ENCODE data around the gene SV2A.

SV2A gene

DNA sequence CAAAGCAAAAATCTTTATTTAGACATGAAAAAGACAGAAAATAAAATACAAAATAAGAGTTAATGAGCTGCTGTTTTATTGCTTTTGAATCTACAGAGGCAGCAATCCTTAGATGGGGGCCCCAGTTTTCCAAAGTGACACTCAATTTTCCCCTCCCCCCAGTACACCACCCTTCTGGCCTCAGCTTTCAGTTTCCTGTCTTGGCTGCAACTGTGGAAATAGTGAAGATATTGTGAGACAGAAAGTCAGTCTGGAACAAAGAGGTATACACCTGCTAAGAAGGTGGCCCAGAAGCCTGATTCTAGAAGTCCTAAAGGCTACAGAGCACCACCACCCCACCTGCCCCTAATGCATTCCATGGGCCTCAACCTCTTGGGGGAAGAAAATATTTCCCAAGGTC lies 20.1 kb upstream of the SV2A start:
- H3K36me3 ChIP-seq (ENCODE audit: insufficient read depth, low read length), result no peaks in the 10 kb centered on the region
- H3K27me3 ChIP-seq (ENCODE audit: insufficient read depth, low read length, poor library complexity), result no peaks in the 10 kb centered on the region
- H3K4me3 ChIP-seq (ENCODE audit: low read depth in 1 of 2, low read length in 2 of 2), result no peak overlapping the region
- no peaks in the 10 kb centered on the region for H3K9me3 ChIP-seq (ENCODE audit: insufficient read depth, low read length, severe bottlenecking)
- H2AFZ ChIP-seq (ENCODE audit: low read depth, low read length), result no peak overlapping the region
- H3K9ac ChIP-seq (ENCODE audit: low read depth, low read length), result no peak overlapping the region
- no peaks in the 10 kb centered on the region for H4K20me1 ChIP-seq (ENCODE audit: insufficient read depth, low read length)
- no peaks in the 10 kb centered on the region for H3K79me2 ChIP-seq (ENCODE audit: insufficient read depth, low read length)
- TF ChIP-seq, protein P1, sequence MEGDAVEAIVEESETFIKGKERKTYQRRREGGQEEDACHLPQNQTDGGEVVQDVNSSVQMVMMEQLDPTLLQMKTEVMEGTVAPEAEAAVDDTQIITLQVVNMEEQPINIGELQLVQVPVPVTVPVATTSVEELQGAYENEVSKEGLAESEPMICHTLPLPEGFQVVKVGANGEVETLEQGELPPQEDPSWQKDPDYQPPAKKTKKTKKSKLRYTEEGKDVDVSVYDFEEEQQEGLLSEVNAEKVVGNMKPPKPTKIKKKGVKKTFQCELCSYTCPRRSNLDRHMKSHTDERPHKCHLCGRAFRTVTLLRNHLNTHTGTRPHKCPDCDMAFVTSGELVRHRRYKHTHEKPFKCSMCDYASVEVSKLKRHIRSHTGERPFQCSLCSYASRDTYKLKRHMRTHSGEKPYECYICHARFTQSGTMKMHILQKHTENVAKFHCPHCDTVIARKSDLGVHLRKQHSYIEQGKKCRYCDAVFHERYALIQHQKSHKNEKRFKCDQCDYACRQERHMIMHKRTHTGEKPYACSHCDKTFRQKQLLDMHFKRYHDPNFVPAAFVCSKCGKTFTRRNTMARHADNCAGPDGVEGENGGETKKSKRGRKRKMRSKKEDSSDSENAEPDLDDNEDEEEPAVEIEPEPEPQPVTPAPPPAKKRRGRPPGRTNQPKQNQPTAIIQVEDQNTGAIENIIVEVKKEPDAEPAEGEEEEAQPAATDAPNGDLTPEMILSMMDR (IDR thresholded peaks at IDR 0.05; ENCODE audit: borderline replicate concordance, extremely low read depth, low read length, poor library complexity, severe bottlenecking), result no peak
- TF ChIP-seq EZH2 (IDR thresholded peaks at IDR 0.05; ENCODE audit: borderline replicate concordance, low read depth, low read length, severe bottlenecking), result no peak
- peaks cover 13% of the 10 kb centered on the region for H3K4me1 ChIP-seq (ENCODE audit: insufficient read depth, low read length)
- H3K27ac ChIP-seq (ENCODE audit: low read length), result no peak overlapping the region
- ATAC-seq (ENCODE audit: insufficient read depth, low read depth) (peak; percentile 53; the same call in 2 of the 3 replicates), DNase-seq (no peak)
- no peak overlapping the region for H3K4me2 ChIP-seq (ENCODE audit: insufficient read depth, low read length)

DNA sequence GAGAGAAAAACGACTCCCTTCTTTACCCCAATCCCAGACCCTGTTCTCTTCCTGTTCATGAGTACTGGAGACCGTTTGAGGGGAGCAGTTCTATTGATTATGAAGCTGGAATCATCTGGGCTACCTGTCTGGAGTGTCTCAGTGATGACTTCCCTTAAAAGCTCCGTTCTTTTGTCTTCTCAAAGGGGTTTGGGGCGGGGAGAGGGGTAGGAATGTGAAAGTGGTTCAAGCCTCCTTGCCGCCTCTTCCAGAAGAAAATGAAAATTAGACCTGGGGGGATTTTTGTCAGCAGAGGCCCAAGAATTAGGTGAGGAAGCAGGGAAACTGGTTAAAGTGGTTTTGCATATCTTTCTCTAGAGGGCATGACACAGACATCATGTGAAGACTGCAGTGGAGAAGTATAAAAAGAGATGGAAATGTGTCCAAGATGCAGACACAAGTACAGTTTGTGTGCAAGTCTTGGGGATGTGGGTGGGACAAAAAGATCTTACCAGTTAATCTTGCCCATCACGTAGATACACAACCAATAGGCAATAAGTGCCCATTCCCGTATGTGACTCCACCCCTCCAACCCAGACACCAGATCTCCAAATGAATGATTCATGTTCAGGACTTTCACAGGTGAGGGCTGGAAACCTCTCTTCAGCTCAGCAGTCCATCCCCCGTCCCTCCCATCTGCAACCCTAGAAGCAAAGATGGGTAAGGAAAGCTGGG lies 19.5 kb upstream of the SV2A start:
- Histone ChIP-seq H4K20me1 (ENCODE audit: insufficient read depth, low read length) (no peaks in the 10 kb centered on the region), H3K9ac (ENCODE audit: low read depth, low read length) (no peak overlapping the region), H3K4me2 (ENCODE audit: insufficient read depth, low read length) (no peak overlapping the region), H3K9me3 (ENCODE audit: insufficient read depth, low read length, severe bottlenecking) (no peaks in the 10 kb centered on the region), H2AFZ (ENCODE audit: low read depth, low read length) (no peak overlapping the region), H3K27me3 (ENCODE audit: insufficient read depth, low read length, poor library complexity) (no peaks in the 10 kb centered on the region), H3K79me2 (ENCODE audit: insufficient read depth, low read length) (no peaks in the 10 kb centered on the region), H3K36me3 (ENCODE audit: insufficient read depth, low read length) (no peaks in the 10 kb centered on the region), H3K4me1 (ENCODE audit: insufficient read depth, low read length) (peaks cover 13% of the 10 kb centered on the region), H3K4me3 (ENCODE audit: low read depth in 1 of 2, low read length in 2 of 2) (no peak overlapping the region), H3K27ac (ENCODE audit: low read length) (no peak overlapping the region)
- TF ChIP-seq, protein P1 (IDR thresholded peaks at IDR 0.05; ENCODE audit: borderline replicate concordance, extremely low read depth, low read length, poor library complexity, severe bottlenecking), result no peak
- TF ChIP-seq EZH2 (IDR thresholded peaks at IDR 0.05; ENCODE audit: borderline replicate concordance, low read depth, low read length, severe bottlenecking), result no peak
- ATAC-seq (ENCODE audit: insufficient read depth, low read depth) (no peak), DNase-seq (no peak)

DNA sequence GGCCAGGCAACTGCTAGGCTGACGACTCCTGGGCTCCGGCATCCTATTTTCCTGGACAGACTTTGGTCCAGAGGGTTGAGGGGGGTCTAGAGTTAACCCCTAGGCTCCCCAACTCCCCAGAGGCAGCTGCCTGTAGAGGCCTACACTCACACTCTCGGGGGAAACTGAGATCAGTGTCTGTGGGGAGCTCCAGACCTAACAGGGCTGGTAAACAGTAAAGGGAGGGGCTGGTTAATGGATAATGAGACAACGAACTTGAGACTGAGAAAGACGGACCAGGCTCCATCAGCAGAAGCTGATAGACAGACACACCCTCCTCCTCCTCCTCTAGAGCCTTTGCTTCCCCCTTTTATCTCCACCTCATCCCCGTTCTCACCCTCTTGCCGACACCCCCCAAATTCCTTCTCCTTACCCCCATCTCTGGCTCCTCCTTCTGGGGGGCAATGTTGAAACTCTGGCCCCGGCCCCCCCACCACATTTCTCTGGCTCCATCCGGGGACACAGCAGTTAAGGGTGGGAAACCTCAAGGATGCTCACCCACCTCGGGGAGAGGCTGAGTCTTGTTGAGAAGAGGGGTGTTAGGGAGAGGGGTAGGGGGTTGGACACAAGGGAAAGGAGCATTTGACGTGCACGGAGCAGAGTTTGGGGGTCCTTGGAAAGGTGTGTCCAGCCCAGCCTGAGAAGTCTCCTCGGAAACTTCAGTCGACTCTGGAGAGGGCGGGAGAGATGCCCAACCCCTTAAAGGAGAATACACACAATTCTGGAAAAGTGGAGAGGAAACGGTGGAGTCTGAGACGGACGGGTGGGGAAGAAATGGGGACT lies 18.7 kb upstream of the SV2A start, which contains the start of gene MTMR11:
Gene MTMR11 (minus strand): TSS at position 710 of the 822 bp plus-strand sequence. CDS start 232 bp downstream, at position 478.
- H3K4me1 ChIP-seq (ENCODE audit: insufficient read depth, low read length), result peaks cover 13% of the 10 kb centered on the region
- ATAC-seq (ENCODE audit: insufficient read depth, low read depth), result no peak
- no peak within 1 kb of the TSS for H3K4me3 ChIP-seq (ENCODE audit: low read depth in 1 of 2, low read length in 2 of 2)
- H3K79me2 ChIP-seq (ENCODE audit: insufficient read depth, low read length), result no peaks in the 10 kb centered on the region
- H3K9me3 ChIP-seq (ENCODE audit: insufficient read depth, low read length, severe bottlenecking), result no peaks in the 10 kb centered on the region
- H3K27ac ChIP-seq (ENCODE audit: low read length), result no peak within 1 kb of the TSS
- H3K27me3 ChIP-seq (ENCODE audit: insufficient read depth, low read length, poor library complexity), result no peaks in the 10 kb centered on the region
- H3K36me3 ChIP-seq (ENCODE audit: insufficient read depth, low read length), result no peaks in the 10 kb centered on the region
- H3K9ac ChIP-seq (ENCODE audit: low read depth, low read length), result no peak within 1 kb of the TSS
- no peak within 1 kb of the TSS for H3K4me2 ChIP-seq (ENCODE audit: insufficient read depth, low read length)
- DNase-seq, result no peak
- TF ChIP-seq, protein P1 (IDR thresholded peaks at IDR 0.05; ENCODE audit: borderline replicate concordance, extremely low read depth, low read length, poor library complexity, severe bottlenecking), result no peak
- no peak for TF ChIP-seq EZH2 (IDR thresholded peaks at IDR 0.05; ENCODE audit: borderline replicate concordance, low read depth, low read length, severe bottlenecking)
- H2AFZ ChIP-seq (ENCODE audit: low read depth, low read length), result no peak within 1 kb of the TSS
- no peaks in the 10 kb centered on the region for H4K20me1 ChIP-seq (ENCODE audit: insufficient read depth, low read length)
